AG20443 (cell line): ENCODE measurements around the gene ALAS1.

Experiments
- DNase-seq: peaks from one replicate; pipeline ENCODE4 v3.0.0; 2012; ENCODE audit warnings: low spot score, mixed read lengths

ALAS1 gene

DNA sequence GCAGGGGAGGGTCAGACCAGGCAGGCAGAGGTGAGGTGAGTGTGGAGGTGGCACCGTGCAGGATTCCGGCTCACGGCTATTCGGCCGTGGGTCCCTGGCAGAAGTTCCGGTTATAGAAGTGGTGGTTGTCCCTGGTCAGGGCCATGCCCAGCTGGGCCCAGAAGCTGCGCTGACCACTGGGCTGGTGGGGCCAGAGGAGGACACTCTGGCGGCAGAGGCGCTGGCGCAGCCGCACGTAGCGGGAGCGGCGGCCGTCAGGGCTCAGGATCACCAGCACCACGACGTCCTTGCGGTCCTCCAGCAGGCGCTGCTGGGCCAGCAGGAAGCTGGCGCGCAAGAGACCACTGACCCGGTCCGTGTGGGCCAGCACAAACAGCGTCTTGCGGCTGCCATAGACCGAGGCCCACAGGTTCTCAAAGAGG, 23.2 kb downstream of the ALAS1 start:
- DNase-seq, result no peak

DNA sequence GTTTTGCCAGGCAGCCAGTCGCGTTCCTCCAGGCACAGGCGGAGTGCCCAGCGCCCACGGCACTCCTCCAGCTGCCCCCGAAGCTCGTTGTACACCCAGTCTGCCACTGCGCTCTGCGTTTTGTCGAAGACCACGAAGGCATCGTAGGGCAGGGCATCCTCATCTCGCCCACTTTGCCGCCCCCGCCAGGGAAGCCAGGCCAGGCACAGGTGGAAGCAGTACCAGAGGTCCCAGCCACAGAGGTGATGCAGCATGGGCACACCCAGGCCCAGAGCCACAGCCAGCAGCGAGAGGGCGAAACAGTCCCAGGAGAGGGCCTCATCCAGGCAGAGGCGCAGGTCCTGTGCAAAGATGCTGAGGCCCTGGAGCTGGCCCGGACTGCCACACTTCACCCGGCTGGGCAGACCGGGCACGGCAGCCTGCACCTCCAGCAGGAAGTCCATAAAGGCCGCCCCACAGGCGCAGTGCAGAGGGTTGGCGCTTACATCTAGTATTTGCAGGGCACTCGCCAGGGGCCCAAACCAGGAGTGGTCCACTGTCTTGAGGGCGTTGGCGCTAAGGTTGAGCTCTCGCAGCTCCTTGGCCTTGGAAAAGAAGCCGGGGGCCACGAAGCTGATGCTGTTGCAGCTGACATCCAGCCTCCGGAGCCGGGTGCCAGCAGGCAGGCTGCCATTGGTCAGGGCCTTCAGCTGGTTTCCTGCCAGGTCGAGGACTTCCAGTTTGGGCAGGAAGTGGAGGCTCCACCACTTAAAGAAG, 23.8 kb downstream of the ALAS1 start:
- DNase-seq, result no peak

DNA sequence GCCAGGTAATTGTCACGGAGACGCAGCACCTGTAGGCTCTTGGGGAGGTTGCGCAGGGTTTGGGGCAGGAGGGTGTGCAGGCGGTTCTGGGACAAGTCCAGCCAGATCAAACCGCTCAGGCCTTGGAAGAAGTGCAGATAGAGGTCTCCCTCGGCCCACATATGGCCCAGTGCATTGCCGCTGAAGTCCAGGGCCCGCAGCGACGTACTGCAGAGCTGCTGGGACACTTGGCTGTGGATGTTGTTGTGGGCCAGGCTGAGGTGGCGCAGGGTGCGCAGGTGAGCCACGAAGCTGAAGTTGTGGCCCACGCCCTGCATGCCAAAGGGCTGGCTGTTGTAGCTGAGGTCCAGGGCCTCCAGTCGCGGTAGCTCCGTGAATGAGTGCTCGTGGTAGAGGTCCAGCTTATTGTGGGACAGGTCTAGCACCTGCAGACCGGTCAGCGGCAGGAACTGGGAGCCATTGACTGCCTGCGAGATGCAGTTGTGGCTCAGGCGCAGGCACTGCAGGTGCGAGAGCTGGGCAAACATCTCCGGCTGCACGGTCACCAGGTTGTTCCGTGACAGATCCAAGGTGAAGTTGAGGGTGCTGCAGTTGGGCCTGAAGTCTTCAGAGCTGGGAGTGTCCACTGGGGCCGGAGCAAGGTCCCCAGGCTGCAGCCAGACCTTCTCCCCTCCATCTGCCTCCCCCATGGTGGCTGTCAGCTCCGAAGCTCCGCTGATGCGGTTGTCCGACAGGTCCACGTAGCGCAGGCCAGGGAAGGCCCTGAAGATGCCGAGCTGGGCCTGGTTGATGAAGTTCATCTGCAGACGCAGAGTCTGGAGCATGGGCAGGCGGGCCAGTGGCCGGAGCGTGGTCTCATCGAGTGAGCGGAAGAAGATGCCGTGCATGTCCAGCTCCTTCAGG, 24.6 kb downstream of the ALAS1 start:
- DNase-seq, result no peak

DNA sequence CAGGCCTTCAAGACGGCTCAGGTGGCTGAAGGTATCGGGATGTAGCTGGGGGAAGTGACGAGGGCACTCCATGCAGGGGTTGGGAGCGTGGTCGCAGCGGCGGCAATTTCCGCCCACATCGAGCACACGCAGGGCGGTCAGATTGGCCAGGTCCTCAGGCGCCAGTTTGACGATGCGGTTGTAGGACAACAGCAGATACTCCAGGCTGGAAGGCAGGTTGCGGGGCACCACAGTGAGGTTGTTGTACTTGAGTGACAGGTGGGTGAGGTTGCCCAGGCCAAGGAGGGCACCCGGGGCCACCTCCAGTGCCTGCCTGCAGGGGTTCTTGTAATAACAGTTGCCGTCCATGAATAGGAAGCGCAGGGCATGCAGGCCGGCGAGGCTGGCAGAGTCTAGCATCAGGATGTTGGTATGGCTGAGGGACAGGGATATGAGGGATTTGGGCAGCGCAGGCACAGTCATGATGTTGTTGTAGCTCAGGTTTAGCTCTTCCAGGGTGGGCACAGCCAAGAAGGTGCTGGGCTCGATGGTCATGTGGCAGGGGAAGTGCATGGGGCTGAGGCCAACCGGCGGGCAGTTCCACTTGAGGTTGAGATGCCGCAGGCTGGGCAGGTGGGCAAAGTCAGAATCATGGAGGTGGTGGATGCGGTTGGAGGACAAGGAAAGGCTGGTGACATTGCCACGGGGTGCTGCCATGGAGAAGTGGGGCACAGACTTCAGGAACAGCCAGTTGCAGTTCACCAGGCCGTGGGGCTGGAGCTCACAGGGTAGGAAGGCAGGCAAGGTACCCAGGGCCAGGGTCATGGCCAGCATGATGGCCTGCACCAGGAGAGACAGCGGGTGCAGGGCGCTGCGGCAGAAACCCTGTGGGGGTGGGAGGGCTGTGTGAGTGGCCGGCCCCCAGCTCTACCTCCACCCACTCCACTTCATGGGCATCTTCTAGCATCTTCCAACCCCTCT, 25.8 kb downstream of the ALAS1 start:
- DNase-seq, result no peak

DNA sequence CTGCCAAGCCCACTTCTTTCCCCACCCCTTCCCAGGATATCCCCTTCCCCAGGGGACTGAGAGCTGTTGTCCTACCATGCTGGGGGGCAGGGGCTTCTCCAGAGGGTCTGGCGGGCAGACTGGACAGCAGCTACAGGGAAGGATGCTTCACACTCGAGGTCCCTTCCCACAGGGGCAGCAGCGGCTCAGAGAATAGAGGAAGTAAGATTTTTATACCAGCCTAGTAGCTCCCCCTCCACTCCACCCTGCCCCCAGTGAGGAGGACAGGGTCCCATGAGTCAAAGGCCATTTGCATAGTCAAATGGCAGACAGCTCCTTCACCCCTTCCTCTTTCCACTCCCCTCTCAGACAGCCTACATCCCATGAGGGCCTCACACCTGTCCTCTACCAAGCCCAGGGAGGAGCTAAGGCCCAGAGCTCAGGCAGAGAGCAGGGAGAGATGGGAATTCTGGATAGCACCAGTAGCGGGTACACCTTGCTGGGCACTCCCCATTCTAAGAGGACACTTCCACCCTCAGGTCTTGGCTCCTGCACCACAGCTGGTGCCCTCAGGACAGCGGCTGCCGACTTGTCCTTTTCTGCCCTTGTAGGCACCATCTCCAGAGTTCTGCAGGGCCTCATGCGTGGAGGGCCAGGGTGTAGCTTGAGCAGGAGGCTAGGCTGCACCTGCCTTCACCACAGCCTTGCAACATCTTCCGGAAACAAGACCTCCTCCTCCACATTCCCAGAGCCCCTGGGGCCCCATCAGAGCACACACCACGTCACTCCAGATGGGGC, 27.7 kb downstream of the ALAS1 start, which contains the start of gene TLR9:
TLR9 (minus strand) TSS at position 194 of the 777 bp plus-strand sequence; CDS start at position 78, 116 bp downstream.
- no peak for DNase-seq

DNA sequence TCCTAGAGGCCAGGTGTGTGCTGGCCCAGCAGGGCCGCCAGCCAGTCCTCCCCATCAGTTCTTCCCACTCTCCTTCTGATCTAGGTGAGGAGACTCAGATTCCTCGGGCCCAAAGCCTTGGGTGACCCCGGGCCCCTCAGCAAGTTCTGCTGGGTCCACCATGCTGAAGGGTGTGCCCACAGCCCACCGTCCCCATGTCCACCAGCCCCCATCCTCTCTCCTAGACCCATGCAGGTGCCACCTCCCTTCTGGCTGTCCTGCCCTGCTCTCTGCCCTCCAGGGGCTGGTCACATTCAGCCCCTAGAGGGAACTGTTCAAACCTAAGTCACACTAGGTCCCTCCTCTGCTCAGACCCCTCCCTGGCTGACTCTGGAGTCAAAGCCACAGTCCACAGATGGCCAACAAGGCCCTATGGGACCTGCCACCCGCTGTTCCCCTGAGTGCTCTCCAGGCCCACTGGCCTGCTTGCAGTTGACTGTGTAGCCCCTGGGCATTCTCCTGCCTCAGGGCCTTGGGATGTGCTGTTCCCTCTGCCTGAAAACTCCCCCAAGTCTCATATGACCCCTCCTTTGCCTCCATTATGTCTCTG, 28.4 kb downstream of the ALAS1 start:
- DNase-seq, result no peak

DNA sequence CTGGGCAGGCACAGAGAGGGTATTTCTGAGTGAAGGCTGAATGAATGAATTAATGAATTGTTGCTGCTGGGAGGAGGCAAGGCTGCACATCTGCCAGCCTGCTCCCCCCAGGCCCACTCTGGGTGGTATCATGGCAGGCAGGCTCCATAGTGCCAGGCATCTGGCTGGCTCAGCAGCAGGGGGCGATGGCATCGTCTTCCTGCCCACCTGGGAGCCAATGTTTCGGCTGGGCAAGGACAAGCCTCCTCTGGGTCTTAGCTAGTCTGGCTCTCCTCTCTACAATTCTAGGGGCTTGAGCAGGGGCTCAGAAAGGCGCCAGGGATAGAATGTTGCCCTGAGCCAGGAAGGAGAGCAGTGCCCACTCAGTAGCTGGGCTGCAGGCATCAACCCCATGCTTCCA, 29.2 kb downstream of the ALAS1 start:
- DNase-seq, result no peak

DNA sequence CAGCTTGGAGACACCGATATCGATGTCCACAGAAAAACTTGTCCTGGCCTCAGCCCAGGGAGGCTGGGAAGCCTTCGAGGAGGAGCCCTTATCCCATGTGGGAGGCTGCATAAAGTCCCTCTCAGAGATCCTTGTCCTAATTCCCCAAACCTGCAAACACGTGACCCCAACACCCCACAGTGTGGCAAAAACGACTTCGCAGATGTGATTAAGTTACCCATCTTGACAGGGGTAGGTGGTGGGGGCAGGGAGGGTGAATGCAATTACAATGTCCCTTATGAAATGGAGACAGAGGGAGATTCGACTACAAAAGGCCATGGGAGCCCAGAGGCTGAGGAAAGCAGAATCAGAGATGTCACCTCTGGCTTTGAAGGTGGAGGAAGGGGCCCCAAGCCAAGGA, 29.8 kb downstream of the ALAS1 start:
- no peak for DNase-seq

DNA sequence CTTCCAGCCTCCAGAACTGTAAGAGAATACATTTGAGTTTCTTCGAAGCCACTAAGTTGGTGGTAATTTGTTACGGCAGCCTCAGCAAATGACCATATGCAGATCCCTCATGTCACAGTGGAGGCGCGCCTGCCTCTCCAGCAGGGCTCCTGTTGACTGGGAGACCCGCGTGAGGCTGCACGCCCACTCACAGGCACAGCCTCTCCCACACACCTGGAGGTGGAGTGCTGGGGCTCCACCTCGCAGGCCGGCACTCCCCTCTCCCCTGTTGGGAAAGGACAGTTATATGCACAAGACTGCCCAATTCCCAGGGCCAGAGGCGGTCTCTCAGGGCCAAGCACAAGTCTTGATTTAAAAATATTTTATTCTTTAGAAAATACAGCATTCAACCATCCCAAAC, 30.3 kb downstream of the ALAS1 start:
- no peak for DNase-seq

DNA sequence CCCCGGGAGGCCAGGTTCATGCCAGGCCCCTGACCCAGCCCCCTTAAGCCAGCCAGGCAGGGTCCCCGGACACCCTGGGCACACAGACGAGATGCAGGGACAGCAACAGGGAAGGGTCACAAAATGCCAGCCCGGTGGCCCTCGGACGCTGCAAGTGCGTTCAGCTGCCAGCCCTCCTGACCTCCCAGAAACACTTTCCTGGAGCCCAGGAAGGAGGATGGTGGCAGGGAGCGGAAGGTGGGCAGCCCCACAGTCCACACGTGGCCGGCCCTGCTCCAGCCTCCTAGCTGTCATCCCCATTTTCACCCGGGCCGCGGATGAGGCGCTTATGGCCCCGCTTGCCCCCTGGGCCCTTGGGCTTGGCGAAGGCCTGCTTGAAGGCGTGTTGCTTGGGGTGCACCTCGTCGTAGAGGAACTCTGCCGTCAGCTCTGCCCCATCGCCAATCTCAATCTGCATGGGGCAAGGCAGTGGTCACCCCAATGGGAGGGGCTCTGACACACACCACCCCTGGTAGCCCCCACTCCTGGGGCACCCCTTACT, 30.9 kb downstream of the ALAS1 start:
- no peak for DNase-seq

DNA sequence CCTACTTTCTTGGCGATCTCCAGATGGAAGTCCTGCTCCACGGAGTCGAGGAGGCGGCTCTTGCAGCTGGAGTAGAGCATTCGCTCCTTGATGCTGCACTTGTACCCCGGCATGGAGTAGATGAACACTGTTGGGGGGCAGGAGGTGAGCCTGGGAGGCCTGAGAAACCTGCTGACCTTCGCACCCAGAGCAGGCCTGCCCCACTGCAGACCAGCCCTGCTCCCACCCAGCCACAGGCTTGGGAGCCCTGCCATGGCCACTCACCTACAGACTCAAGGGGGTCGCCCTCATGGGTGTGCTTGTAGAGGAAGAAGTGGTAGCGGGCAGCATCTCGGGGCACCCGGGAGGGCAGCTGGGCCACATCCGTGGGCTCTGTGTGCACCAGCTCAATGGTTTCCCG, 31.7 kb downstream of the ALAS1 start:
- no peak for DNase-seq

DNA sequence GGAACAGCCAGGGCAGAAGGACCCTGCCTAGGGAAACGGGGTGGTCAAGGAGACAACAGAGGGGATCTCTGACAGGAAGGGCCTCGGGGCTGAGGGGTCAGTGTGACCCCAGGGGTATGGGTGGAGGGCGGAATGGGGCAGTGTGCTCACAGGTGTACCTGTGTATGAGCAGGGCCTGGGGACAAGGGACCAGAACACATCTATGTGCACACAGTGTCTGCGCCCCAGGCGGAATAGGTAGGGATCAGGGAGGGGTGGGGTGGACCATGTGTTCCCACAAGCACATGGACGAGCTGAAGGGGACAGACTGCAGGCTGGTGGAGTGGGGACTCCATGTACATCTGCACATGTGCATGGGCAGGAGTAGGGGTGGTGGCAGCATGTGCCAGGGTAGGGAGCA, 32.5 kb downstream of the ALAS1 start:
- DNase-seq, result no peak

DNA sequence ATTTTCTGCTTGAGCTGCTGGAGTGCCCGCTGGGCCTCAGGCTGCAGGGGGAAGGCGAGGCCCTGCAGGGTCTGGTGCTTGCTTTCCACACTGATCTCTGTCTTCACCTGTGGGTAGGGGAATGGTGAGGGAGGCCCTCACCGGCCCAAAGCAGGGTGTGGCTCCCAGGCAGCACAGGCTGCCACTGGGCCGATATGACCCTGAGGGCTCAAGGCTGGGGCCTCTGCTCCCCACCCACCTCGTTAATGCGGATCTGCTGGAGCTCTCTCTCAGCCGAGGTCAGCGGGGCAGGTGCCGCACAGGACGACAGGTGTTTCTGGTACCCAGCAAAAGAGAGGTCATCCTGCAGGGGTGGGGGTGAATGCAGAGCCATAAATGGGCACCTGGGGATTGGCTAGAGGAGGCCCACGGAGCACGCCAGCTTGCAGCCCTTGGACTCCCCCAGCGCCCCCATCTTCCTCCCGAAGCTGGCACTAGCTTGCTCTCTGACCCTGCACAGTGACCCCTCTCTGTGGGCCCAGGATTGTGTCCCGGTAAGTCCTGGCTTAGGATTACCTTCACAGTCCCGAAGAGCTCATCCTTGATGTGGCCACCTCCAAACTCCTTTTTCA, 33.0 kb downstream of the ALAS1 start:
- no peak for DNase-seq

DNA sequence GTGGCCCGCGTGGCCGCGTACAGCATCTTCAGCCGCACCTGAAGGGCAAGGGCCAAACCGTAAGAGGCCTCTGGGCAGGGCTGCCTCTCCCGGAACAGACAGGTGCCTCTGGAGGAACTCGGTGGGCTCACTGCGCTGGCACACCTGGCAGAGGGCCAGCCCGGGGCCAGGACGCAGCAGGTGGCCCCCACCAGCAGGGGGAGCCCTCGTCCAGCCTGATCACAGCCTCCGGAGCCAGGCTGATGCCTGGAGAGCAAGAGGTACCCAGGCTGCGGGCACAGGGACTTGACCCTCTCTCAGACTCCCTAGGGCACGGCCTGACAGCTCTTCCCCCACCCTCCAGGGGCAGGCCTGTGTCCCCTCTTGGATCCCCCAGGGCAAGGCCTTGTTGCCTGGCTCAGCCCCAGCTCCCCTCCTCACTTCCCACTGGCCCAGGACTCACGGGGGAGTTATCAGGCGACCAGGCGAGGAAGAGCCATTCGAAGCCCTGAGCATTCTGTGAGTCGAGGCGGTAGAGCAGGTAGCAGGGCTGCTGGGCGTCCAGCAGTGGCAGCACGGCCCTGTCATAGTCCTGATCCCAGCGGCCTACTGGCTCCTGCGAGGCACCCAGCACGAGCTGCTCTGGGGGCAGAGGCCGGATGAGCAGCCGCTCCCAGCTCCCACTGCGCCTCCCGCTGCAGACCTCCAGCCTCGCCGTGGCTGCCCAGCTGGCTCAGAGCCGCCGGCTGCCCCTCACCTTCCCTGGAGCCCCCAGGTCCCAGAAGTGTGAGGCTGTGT, 33.7 kb downstream of the ALAS1 start:
- peak; percentile 82 for DNase-seq

DNA sequence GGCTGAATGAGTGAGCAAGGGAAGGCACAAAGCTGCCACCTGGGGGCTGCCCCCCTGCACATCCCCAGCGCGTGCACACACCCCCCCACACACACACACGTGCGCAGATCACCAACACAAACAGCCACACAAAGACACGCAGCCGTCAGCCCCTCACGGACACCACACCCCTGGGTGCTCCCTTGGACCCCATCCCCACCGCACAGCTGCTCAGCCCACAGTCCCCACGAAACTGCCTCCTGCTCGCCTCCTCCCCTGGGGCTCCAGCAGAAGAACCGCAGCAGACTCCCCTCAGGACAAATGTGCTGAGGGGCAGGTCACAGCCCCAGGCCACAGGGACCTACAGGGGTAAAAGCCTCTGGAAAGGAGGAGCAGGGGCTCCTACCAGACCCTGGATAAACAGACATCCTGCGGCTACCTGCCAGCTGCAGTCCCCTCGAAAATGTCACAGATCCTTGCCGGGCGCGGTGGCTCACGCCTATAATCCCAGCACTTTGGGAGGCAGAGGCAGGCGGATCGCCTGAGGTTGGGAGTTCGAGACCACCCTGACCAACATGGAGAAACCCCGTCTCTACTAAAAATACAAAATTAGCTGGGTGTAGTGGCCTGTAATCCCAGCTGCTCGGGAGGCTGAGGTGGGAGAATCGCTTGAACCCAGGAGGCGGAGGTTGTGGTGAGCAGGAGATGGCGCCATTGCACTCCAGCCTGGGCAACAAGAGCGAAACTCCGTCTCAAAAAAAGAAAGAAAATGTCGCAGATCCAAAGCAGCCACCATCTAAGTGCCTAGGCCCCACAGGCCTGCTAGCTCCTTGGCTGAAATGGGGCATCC, 34.5 kb downstream of the ALAS1 start:
- no peak for DNase-seq

DNA sequence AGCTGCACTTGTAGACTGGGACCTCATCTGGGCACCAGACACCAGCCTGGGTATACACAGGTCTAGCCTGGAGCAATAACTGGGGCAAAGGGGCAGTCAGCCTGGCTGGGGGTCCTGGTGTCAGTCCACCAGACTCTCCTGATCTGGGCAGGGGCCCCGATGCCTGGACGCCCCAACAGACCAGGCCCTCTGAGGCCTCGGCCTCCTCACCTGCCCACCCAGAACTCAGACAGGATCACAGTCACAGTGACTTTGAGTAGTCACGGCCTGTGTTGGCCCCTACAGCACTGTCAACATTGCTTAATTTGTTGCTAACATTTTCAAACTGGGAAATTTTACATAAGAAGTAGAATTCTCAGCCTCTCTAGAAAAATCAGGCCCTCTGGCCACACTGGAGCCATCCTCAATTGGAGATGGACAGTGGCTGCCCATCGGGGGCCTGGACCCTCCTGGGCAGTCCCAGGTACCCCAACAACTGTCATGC, 35.2 kb downstream of the ALAS1 start:
- DNase-seq, result no peak

DNA sequence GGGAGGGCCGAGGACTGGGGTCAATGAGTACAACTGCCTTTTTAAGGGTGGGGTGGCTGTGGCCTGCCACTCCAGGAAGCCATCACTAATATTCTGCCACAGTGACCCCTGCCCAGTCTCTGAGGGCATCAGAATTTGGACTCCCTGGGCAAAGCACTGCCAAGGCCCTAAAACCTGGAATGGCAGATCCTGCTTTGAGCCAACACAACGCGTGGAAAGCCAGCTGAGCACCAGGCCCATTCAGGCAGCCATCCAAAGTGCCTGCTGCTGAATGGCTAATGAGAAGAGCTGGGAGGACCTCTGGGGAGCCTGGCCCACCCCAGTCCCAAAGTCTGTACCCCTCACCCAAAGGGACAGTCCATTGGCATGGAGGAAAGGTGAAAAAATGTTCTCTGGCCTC, 36.0 kb downstream of the ALAS1 start:
- DNase-seq, result no peak
